ENCODE data around the gene SLC39A5.

- TF ChIP-seq CTCF (IDR thresholded peaks at IDR 0.05) (no peak), POLR2A (IDR thresholded peaks at IDR 0.05) (no peak)
Measured at GRCh38 chr12:56192582-56192981, 37.3 kb upstream of the SLC39A5 start.

Data from lower leg skin (tissue), 3 donors.